Measurements from ENCODE around the gene IL23A.

GRCh38 chr12:56333679-56334489, 4.8 kb upstream of the IL23A start, which contains the start of gene PAN2:
- peak; percentile 73 for TF ChIP-seq POLR2A (IDR thresholded peaks at IDR 0.05; ENCODE audit: low read depth, low read length)
- peak; percentile 37 to 47 (median 43); a peak in 5 of 6 replicates for TF ChIP-seq CTCF (IDR thresholded peaks at IDR 0.05 in 2 of 3, conservative IDR thresholded peaks at IDR 0.05 in 1 of 3; ENCODE audit: control insufficient read depth in 2 of 3, extremely low read depth in 1 of 3, insufficient read depth in 1 of 3, low read depth in 3 of 3, low read length in 3 of 3)
- TF ChIP-seq RUNX3 (IDR thresholded peaks at IDR 0.05; ENCODE audit: low read length): peak; percentile 69
- no peak for TF ChIP-seq NFYA (IDR thresholded peaks at IDR 0.05; ENCODE audit: borderline replicate concordance, low read depth, low read length)
- TF ChIP-seq ZBTB33 (IDR thresholded peaks at IDR 0.05): no peak
- no peak for TF ChIP-seq EZH2 (IDR thresholded peaks at IDR 0.05; ENCODE audit: borderline replicate concordance, control insufficient read depth, low read depth, low read length)
